NB4 (cell line): Measurements from ENCODE around the gene CNTN1.

ENCODE experiments used
- CTCF ChIP-seq: IDR thresholded peaks from one replicate; pipeline ENCODE4 v1.5.1; 2012; ENCODE audit warnings: low read depth, low read length
- MAX ChIP-seq: IDR thresholded peaks from 2 replicates; pipeline ENCODE4 v1.6.1; 2011; ENCODE audit warnings: low read depth, low read length
- MYC ChIP-seq: IDR thresholded peaks from 2 replicates; pipeline ENCODE4 v1.6.1; 2011; ENCODE audit warnings: low read depth, low read length
- POLR2A ChIP-seq: IDR thresholded peaks from 2 replicates; pipeline ENCODE4 v1.6.1; 2011; ENCODE audit warnings: mild to moderate bottlenecking; ENCODE audit not compliant: insufficient read length; ENCODE audit errors: extremely low read depth

GRCh38 chr12:40903040-40903439, 210.8 kb downstream of the CNTN1 start:
- TF ChIP-seq POLR2A, result no peak
- no peak for TF ChIP-seq CTCF
- TF ChIP-seq MAX, result no peak
- no peak for TF ChIP-seq MYC
